Esophagus squamous epithelium (tissue), 5 donors: ENCODE results near the gene LARGE2. TPM values are rescaled to one million over a fixed set of nuclear protein-coding genes. Genes with fewer than 3 reads are reported as not detected.
"Not testable (repeated sequence)": the region's sequence is repeated elsewhere in the genome, so short reads cannot be mapped to it uniquely, and the experiment has no call there.

Source experiments
- DNase-seq: peaks from one replicate; lab custom pipeline; 2025; lab: John Stamatoyannopoulos, UW
- H3K27ac ChIP-seq, 4 donors: fragments of 200-600 bp; sonication (generic); one replicate each; pipeline ENCODE4 v1.5.1; 2016 to 2019; ENCODE audit warnings: mild to moderate bottlenecking in 1 of 4
- H3K27me3 ChIP-seq, 4 donors: fragments of 200-600 bp; sonication (generic); 1 replicate in 3 of 4; 2 replicates in 1 of 4; pipeline versions ENCODE4 v1.5.1 to v1.6.0; 2017 to 2021; ENCODE audit warnings: antibody characterized with exemption in 1 of 4
- H3K36me3 ChIP-seq, 3 donors: fragments of 200-600 bp; sonication (generic); one replicate each; pipeline ENCODE4 v1.5.1; 2016 to 2019
- H3K4me1 ChIP-seq, 3 donors: fragments of 200-600 bp; sonication (generic); one replicate each; pipeline ENCODE4 v1.5.1; 2017 to 2019
- H3K4me3 ChIP-seq, 4 donors: fragments of 200-600 bp; sonication (generic); 1 replicate in 3 of 4; 2 replicates in 1 of 4; pipeline ENCODE4 v1.5.1; 2016 to 2019; ENCODE audit warnings: mild to moderate bottlenecking in 2 of 4, moderate library complexity in 1 of 4
- H3K9me3 ChIP-seq, 3 donors: fragments of 200-600 bp; sonication (generic); one replicate each; pipeline ENCODE4 v1.5.1; 2016 to 2019
- CTCF ChIP-seq, 6 experiments: fragments of 450-650 bp in 4 of 6; fragments of 200-600 bp in 2 of 6; sonication (generic) in 2 of 6; IDR thresholded peaks; one replicate each; pipeline ENCODE4 v1.5.1; 2016 to 2019; ENCODE audit warnings: antibody characterized with exemption in 6 of 6, mild to moderate bottlenecking in 4 of 6, moderate library complexity in 4 of 6
- POLR2A ChIP-seq, 4 donors: fragments of 450-650 bp; IDR thresholded peaks; one replicate each; pipeline ENCODE4 v1.6.1; 2017; ENCODE audit warnings: antibody characterized with exemption in 4 of 4, mild to moderate bottlenecking in 4 of 4, moderate library complexity in 3 of 4
- WGBS, 2 donors: methylation state at CpG; one replicate each; pipeline ENCODE4 v1.1.5; 2018; 5-methylcytosine and 5-hydroxymethylcytosine counted together
- intact Hi-C: fragments of 100-400 bp; cut with DNase I; formaldehyde crosslinking; loops from one replicate; pipeline ENCODE4 v1.15.0; 2022
- total RNA-seq, 4 donors: library from RNA; depleted of rRNA; stranded (reverse); fragments of >200 nt; gene quantifications; one replicate each; pipeline ENCODE4 v1.1.0, GENCODE V29; 2016
- donor health status: DM: yes; HTN: yes; CAD: no.

LARGE2 gene
- total RNA-seq, 4 donors from 2014 or later: 12.4 to 18.3 (median 15.5) TPM

DNA sequence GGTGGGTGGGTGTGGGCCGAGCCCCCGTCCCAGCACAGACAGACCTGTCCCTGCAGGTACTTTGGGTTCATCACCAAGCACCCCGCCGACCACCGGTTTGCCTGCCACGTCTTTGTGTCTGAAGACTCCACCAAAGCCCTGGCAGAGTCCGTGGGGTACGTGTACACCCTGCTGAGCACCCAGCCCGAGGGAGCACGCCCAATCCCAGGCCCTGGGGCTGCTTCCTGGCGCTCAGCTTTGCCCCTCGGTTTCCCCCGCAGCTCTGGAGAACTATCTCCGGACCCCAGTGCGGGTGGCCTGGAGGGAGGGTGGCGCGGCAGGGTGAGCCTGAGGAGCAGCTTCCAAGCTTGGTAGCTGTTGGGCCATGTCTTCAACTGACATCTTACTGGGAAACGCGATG lies 17.4 kb upstream of the LARGE2 start:
- DNase-seq: no peak
- Histone ChIP-seq H3K9me3 (no peaks in the 10 kb centered on the region), H3K36me3 (peaks cover 2 to 14% (median 10%) of the 10 kb centered on the region in 3 donors), H3K27me3 (peaks cover 0 to 11% (median 0%) of the 10 kb centered on the region in 4 donors), H3K4me3 (no peak overlapping the region), H3K4me1 (peaks cover 9 to 38% (median 18%) of the 10 kb centered on the region in 3 donors), H3K27ac (no peak overlapping the region)
- intact Hi-C loops: no loop called here
- TF ChIP-seq CTCF (IDR thresholded peaks at IDR 0.05): no peak
- no peak for TF ChIP-seq POLR2A (IDR thresholded peaks at IDR 0.05)
- 93 to 100% methylated on average over 4 to 5 of the region's 19 CpGs for WGBS, 2 donors

DNA sequence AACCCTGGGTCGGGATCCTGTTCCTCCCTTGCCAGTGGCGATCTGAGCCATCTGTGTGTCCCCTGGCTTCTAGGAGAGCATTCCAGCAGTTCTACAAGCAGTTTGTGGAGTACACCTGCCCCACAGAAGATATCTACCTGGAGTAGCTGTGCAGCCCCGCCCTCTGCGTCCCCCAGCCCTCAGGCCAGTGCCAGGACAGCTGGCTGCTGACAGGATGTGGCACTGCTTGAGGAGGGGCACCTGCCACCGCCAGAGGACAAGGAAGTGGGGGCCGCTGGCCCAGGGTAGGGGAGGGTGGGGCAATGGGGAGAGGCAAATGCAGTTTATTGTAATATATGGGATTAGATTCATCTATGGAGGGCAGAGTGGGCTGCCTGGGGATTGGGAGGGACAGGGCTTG lies 16.9 kb upstream of the LARGE2 start:
- H3K9me3 ChIP-seq, H3K27ac ChIP-seq, DNase-seq, H3K4me3 ChIP-seq, H3K27me3 ChIP-seq, intact Hi-C loops: not testable (repeated sequence)
- WGBS, 2 donors: no CpG with 5 or more reads among the region's 6 CpGs
- peaks cover 7 to 19% (median 15%) of the 10 kb centered on the region in 3 donors for H3K36me3 ChIP-seq
- H3K4me1 ChIP-seq: peaks cover 7 to 33% (median 14%) of the 10 kb centered on the region in 3 donors

DNA sequence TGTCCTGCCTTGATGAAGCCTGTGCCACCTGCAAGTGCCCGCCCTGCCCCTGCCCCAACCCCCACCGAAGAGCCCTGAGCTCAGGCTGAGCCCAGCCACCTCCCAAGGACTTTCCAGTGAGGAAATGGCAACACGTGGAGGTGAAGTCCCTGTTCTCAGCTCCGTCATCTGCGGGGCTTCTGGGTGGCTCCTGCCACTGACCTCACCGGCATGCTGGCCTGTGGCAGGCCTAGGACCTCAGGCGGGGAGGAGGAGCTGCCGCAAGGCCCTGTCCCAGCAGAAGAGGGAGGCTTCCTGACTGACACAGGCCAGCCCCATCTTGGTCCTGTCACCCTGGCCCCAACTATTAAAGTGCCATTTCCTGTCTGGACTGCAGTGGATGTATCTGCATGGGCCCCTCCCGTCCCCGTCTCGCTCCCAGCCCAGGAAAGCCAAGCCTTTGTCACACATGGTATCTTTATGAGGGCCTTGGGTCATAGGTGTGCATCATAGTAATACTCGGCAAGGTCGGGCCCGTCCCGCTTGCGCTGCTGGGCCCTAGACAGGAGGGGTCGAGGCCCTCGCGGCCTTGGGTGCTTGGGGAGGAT lies 16.3 kb upstream of the LARGE2 start:
- peaks cover 3 to 27% (median 9%) of the 10 kb centered on the region in 3 donors for H3K4me1 ChIP-seq
- H3K36me3 ChIP-seq: peaks cover 9 to 25% (median 21%) of the 10 kb centered on the region in 3 donors
- no peak for DNase-seq
- H3K27me3 ChIP-seq: peaks cover 0 to under 1% (median 0%) of the 10 kb centered on the region in 4 donors
- H3K4me3 ChIP-seq: no peak overlapping the region
- intact Hi-C loops: no loop called here
- no peak for TF ChIP-seq CTCF (IDR thresholded peaks at IDR 0.05)
- no peak for TF ChIP-seq POLR2A (IDR thresholded peaks at IDR 0.05)
- no peaks in the 10 kb centered on the region for H3K9me3 ChIP-seq
- WGBS, 2 donors: 68% methylated on average over 11 of the region's 19 CpGs; no CpG with 5 or more reads in 1 of the 2 donors
- no peak overlapping the region for H3K27ac ChIP-seq

GRCh38 chr11:45906965-45907611 lies 15.4 kb upstream of the LARGE2 start, which contains the start of gene FREY1:
FREY1 (minus strand) TSS chr11:45907271; CDS start chr11:45907245, 26 bp downstream.
- Histone ChIP-seq H3K36me3 (peaks cover 9 to 34% (median 29%) of the 10 kb centered on the region in 3 donors), H3K4me1 (peaks cover 3 to 26% (median 9%) of the 10 kb centered on the region in 3 donors), H3K9me3 (no peaks in the 10 kb centered on the region), H3K27ac (no peak within 1 kb of the TSS), H3K27me3 (no peaks in the 10 kb centered on the region), H3K4me3 (no peak within 1 kb of the TSS)
- TF ChIP-seq CTCF (IDR thresholded peaks at IDR 0.05): no peak
- no peak for TF ChIP-seq POLR2A (IDR thresholded peaks at IDR 0.05)
- intact Hi-C loops: no loop called here
- WGBS, 2 donors: 53 to 59% methylated on average over 5 to 16 of the region's 18 CpGs
- no peak for DNase-seq

- Histone ChIP-seq H3K4me1 (peaks cover 3 to 26% (median 9%) of the 10 kb centered on the region in 3 donors), H3K27ac (no peak overlapping the region), H3K4me3 (no peak overlapping the region), H3K27me3 (no peaks in the 10 kb centered on the region), H3K36me3 (peaks cover 9 to 42% (median 30%) of the 10 kb centered on the region in 3 donors), H3K9me3 (no peaks in the 10 kb centered on the region)
- 13% methylated on average over 1 of the region's 8 CpGs; no CpG with 5 or more reads in 1 of the 2 donors for WGBS, 2 donors
- DNase-seq: no peak
- no peak for TF ChIP-seq CTCF (IDR thresholded peaks at IDR 0.05)
- no peak for TF ChIP-seq POLR2A (IDR thresholded peaks at IDR 0.05)
- intact Hi-C loops: no loop called here
These were observed 14.5 kb upstream of the LARGE2 start for GRCh38 chr11:45907911-45908370.
